Adrenal gland (tissue), 12 donors: Measurements from ENCODE around the gene MEOX1. TPM values are rescaled to one million over a fixed set of nuclear protein-coding genes. Genes with fewer than 3 reads are reported as not detected.

ENCODE experiments used
- DNase-seq, 7 donors: peaks; one replicate each; pipeline ENCODE4 v3.0.0-alpha.2; 2019 to 2020
- H3K27ac ChIP-seq, 5 donors: fragments of 200-600 bp; sonication (generic) in 4 of 5; 1 replicate in 3 of 5; 2 replicates in 2 of 5; pipeline versions ENCODE4 v1.5.1 to v1.8.0; 2016 to 2020; ENCODE audit warnings: mild to moderate bottlenecking in 1 of 5
- H3K27me3 ChIP-seq: fragments of 200-600 bp; 2 replicates; pipeline ENCODE4 v1.8.0; 2021
- H3K36me3 ChIP-seq, 2 donors: fragments of 200-600 bp; replicated peaks in 1 of 2; 1 replicate in 1 of 2; 2 replicates in 1 of 2; pipeline versions ENCODE4 v1.5.1 to v1.8.0; 2018 to 2022
- H3K4me1 ChIP-seq, 2 donors: fragments of 200-600 bp; replicated peaks in 1 of 2; 1 replicate in 1 of 2; 2 replicates in 1 of 2; pipeline versions ENCODE4 v1.5.1 to v1.8.0; 2018 to 2021
- H3K4me3 ChIP-seq, 4 donors: fragments of 200-600 bp; sonication (generic) in 3 of 4; one replicate each; pipeline ENCODE4 v1.5.1; 2016 to 2018
- H3K9me3 ChIP-seq, 3 donors: fragments of 200-600 bp; sonication (generic) in 1 of 3; replicated peaks in 1 of 3; 1 replicate in 2 of 3; 2 replicates in 1 of 3; pipeline versions ENCODE4 v1.5.1 to v1.8.0; 2016 to 2021
- POLR2A ChIP-seq, 2 donors: fragments of 450-650 bp; IDR thresholded peaks; one replicate each; pipeline ENCODE4 v1.6.1; 2017; ENCODE audit warnings: antibody characterized with exemption in 2 of 2, mild to moderate bottlenecking in 2 of 2, moderate library complexity in 1 of 2
- WGBS, 4 donors: extraction: QIAGEN DNeasy Blood & Tissue Kit in 2 of 4; methylation state at CpG; one replicate each; pipeline versions ENCODE4 v1.1.5 to v1.1.7; 2013 to 2017; 5-methylcytosine and 5-hydroxymethylcytosine counted together
- intact Hi-C, 2 donors: fragments of 100-400 bp; cut with DNase I; formaldehyde crosslinking; loops; one replicate each; pipeline versions ENCODE4 v1.14.1 to v1.15.0; 2022 to 2023
- polyA plus RNA-seq, 3 donors: library from polyadenylated mRNA; stranded (reverse); fragments of 200-250 nt in 2 of 3; fragments of 350-450 nt in 1 of 3; fragmentation: Illumina TruSeq in 1 of 3; extraction: RNeasy Lipid Tissue Mini Kit (QIAGEN cat#74804) in 1 of 3; gene quantifications; one replicate each; pipeline ENCODE4 v1.2.3, GENCODE V29; 2013 to 2014
- total RNA-seq, 9 donors: library from RNA; depleted of rRNA in 4 of 9; stranded (reverse); fragments of >200 nt in 4 of 9; fragments of 120-200 nt in 1 of 9; fragmentation: NEBNext Ultra II Directional in 1 of 9; extraction: Animal tissue kit (Norgen Biotek cat#: 25700) in 1 of 9; gene quantifications; one replicate each; pipeline versions ENCODE4 v1.1.0 to v1.2.4, GENCODE V29; 2013 to 2023
- TF ChIP-seq, protein P1 (sequence below), 6 experiments: fragments of 450-650 bp in 4 of 6; fragments of 200-600 bp in 2 of 6; sonication (generic) in 1 of 6; IDR thresholded peaks; 1 replicate in 5 of 6; 2 replicates in 1 of 6; pipeline versions ENCODE4 v1.5.1 to v1.8.0; 2016 to 2021; ENCODE audit warnings: antibody characterized with exemption in 6 of 6, mild to moderate bottlenecking in 2 of 6, moderate library complexity in 1 of 6
- donor health status: healthy with polysubstance abuse.
- donor health status: Bipolar disorder and iron deficiency.
- donor health status: DM: yes; HTN: yes; CAD: no.
- donor health status: DM: no; HTN: no; CAD: no.
- donor health status: DM: no; HTN: no; CAD: no.
- donor health status: DM: yes; HTN: yes; CAD: no.

Gene MEOX1
- total and polyA plus RNA-seq, 12 donors = 0.11 to 6.6 (median 0.40) TPM; not detected in 2

DNA sequence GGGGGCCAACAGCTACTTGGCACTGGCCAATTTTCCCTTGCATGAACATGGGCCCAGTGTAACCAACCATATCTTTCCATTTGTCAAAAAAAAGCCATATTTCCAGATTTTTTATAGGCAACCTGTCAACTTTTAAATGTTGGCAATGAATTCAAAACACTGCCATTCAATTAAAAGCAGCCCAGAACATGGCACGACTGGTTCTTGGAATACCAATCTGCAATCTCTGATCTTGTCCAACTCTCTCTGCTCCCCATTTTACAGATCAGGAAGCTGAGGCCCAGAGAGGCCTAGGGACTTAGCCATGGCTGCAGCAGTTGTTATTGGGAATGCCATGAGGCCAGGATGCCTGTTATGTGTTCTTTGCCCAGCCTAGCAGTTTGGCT lies 8.9 kb upstream of the MEOX1 start:
- Histone ChIP-seq H3K27ac (no peak overlapping the region), H3K9me3 (no peaks in the 10 kb centered on the region), H3K27me3 (no peaks in the 10 kb centered on the region), H3K36me3 (no peaks in the 10 kb centered on the region), H3K4me3 (no peak overlapping the region), H3K4me1 (no peaks in the 10 kb centered on the region)
- 76 to 100% (median 88%) methylated on average over 1 of the region's 1 CpG for WGBS, 4 donors
- TF ChIP-seq, protein P1, sequence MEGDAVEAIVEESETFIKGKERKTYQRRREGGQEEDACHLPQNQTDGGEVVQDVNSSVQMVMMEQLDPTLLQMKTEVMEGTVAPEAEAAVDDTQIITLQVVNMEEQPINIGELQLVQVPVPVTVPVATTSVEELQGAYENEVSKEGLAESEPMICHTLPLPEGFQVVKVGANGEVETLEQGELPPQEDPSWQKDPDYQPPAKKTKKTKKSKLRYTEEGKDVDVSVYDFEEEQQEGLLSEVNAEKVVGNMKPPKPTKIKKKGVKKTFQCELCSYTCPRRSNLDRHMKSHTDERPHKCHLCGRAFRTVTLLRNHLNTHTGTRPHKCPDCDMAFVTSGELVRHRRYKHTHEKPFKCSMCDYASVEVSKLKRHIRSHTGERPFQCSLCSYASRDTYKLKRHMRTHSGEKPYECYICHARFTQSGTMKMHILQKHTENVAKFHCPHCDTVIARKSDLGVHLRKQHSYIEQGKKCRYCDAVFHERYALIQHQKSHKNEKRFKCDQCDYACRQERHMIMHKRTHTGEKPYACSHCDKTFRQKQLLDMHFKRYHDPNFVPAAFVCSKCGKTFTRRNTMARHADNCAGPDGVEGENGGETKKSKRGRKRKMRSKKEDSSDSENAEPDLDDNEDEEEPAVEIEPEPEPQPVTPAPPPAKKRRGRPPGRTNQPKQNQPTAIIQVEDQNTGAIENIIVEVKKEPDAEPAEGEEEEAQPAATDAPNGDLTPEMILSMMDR (IDR thresholded peaks at IDR 0.05) = no peak
- TF ChIP-seq POLR2A (IDR thresholded peaks at IDR 0.05) = no peak
- intact Hi-C loops = no loop called here
- no peak for DNase-seq

- intact Hi-C loops = no loop called here
- no peaks in the 10 kb centered on the region for H3K9me3 ChIP-seq
- H3K27ac ChIP-seq = no peak overlapping the region
- no peaks in the 10 kb centered on the region for H3K36me3 ChIP-seq
- 75 to 95% (median 79%) methylated on average over 9 to 10 of the region's 10 CpGs for WGBS, 4 donors
- H3K4me1 ChIP-seq = no peaks in the 10 kb centered on the region
- H3K4me3 ChIP-seq = no peak overlapping the region
- TF ChIP-seq POLR2A (IDR thresholded peaks at IDR 0.05) = no peak
- TF ChIP-seq, protein P1 (IDR thresholded peaks at IDR 0.05) = no peak
- H3K27me3 ChIP-seq = no peaks in the 10 kb centered on the region
- no peak for DNase-seq
Observed at GRCh38 chr17:43669971-43670644, 8.4 kb upstream of the MEOX1 start.

- intact Hi-C loops = no loop called here
- no peak for DNase-seq
- Histone ChIP-seq H3K36me3 (no peaks in the 10 kb centered on the region), H3K9me3 (no peaks in the 10 kb centered on the region), H3K4me3 (no peak overlapping the region), H3K27ac (no peak overlapping the region), H3K4me1 (no peaks in the 10 kb centered on the region), H3K27me3 (no peaks in the 10 kb centered on the region)
- TF ChIP-seq, protein P1 (IDR thresholded peaks at IDR 0.05) = no peak
- TF ChIP-seq POLR2A (IDR thresholded peaks at IDR 0.05) = no peak
- 72 to 100% (median 91%) methylated on average over 3 of the region's 3 CpGs for WGBS, 4 donors
Observed at GRCh38 chr17:43667947-43668348, 6.2 kb upstream of the MEOX1 start.

GRCh38 chr17:43667506-43667905 lies 5.8 kb upstream of the MEOX1 start:
- Histone ChIP-seq H3K36me3 (no peaks in the 10 kb centered on the region), H3K27me3 (no peaks in the 10 kb centered on the region), H3K4me1 (no peaks in the 10 kb centered on the region), H3K27ac (no peak overlapping the region), H3K9me3 (no peaks in the 10 kb centered on the region), H3K4me3 (no peak overlapping the region)
- no peak for TF ChIP-seq POLR2A (IDR thresholded peaks at IDR 0.05)
- TF ChIP-seq, protein P1 (IDR thresholded peaks at IDR 0.05) = no peak
- WGBS, 4 donors = 83 to 93% (median 87%) methylated on average over 7 of the region's 7 CpGs
- intact Hi-C loops = no loop called here
- no peak for DNase-seq
